OCI-LY7 (cell line): ENCODE results near the gene CEP112. TPM values are rescaled to one million over a fixed set of nuclear protein-coding genes. Genes with fewer than 3 reads are reported as not detected.

Experiments
- BruUV-seq: library from RNA; stranded (reverse); fragments of 400-500 nt; replicated peaks from 2 replicates; lab custom pipeline; 2021; lab: Mats Ljungman, UMichigan
- CTCF ChIA-PET: fragments of 300-600 bp; sonication (Branson Sonifier 250); formaldehyde crosslinking; loops from one replicate; lab custom pipeline; 2022; ENCODE audit warnings: antibody characterized with exemption; ENCODE audit not compliant: unreplicated experiment; lab: Charles Lee
- POLR2A ChIA-PET: fragments of 300-600 bp; sonication (Branson Sonifier 250); formaldehyde crosslinking; loops from one replicate; lab custom pipeline; 2022; ENCODE audit warnings: antibody characterized with exemption; lab: Charles Lee
- DNase-seq: peaks from one replicate; pipeline ENCODE4 v3.0.0-alpha.2; 2015; ENCODE audit warnings: low spot score
- H2AFZ ChIP-seq: fragments of 200-600 bp; sonication (generic), shearing (Covaris generic); 2 replicates; pipeline ENCODE4 v1.6.1; 2014; ENCODE audit warnings: mild to moderate bottlenecking, antibody characterized with exemption, low read length, moderate library complexity
- H3K27ac ChIP-seq: fragments of 200-600 bp; sonication (generic); 2 replicates; pipeline ENCODE4 v1.5.1; 2014; ENCODE audit warnings: mixed run types, low read depth, mild to moderate bottlenecking, moderate library complexity, low read length, inconsistent platforms; ENCODE audit not compliant: poor library complexity, severe bottlenecking
- H3K36me3 ChIP-seq: fragments of 200-600 bp; sonication (generic); 2 replicates; pipeline ENCODE4 v1.6.1; 2014; ENCODE audit warnings: mild to moderate bottlenecking, antibody characterized with exemption, low read length, moderate library complexity, mixed read lengths; ENCODE audit not compliant: insufficient read depth
- H3K4me1 ChIP-seq: fragments of 200-600 bp; sonication (generic); 2 replicates; pipeline ENCODE4 v1.5.1; 2014; ENCODE audit warnings: mild to moderate bottlenecking, low read length; ENCODE audit not compliant: insufficient read depth, poor library complexity, severe bottlenecking
- H3K4me2 ChIP-seq: fragments of 200-600 bp; sonication (generic); 2 replicates; pipeline ENCODE4 v1.6.1; 2014; ENCODE audit warnings: mild to moderate bottlenecking, low read length
- H3K4me3 ChIP-seq: fragments of 200-600 bp; sonication (generic); 2 replicates; pipeline ENCODE4 v1.5.1; 2014; ENCODE audit warnings: mild to moderate bottlenecking, low read depth, low read length; ENCODE audit not compliant: poor library complexity, severe bottlenecking
- H3K79me2 ChIP-seq: fragments of 200-600 bp; sonication (generic); 2 replicates; pipeline ENCODE4 v1.6.1; 2016; ENCODE audit warnings: low read depth, mild to moderate bottlenecking, low read length, moderate library complexity, mixed read lengths; ENCODE audit not compliant: insufficient read depth
- H3K9me2 ChIP-seq: fragments of 200-600 bp; sonication (generic); 2 replicates; pipeline ENCODE4 v1.6.1; 2016; ENCODE audit warnings: mild to moderate bottlenecking, low read length, mixed read lengths; ENCODE audit not compliant: insufficient read depth
- H3K9me3 ChIP-seq: fragments of 200-600 bp; sonication (generic); 2 replicates; pipeline ENCODE4 v1.6.1; 2014; ENCODE audit warnings: mild to moderate bottlenecking, mixed run types, low read length, mixed read lengths
- H4K20me1 ChIP-seq: fragments of 200-600 bp; sonication (generic); 2 replicates; pipeline ENCODE4 v1.6.1; 2014; ENCODE audit warnings: mild to moderate bottlenecking, antibody characterized with exemption, low read length, moderate library complexity, mixed read lengths; ENCODE audit not compliant: insufficient read depth
- CTCF ChIP-seq: fragments of 200-600 bp; sonication (generic); conservative IDR thresholded peaks from 2 replicates; pipeline ENCODE4 v1.5.1; 2014; ENCODE audit warnings: mild to moderate bottlenecking, antibody characterized with exemption, low read length, moderate library complexity, mixed read lengths
- EZH2phosphoT487 ChIP-seq: fragments of 200-600 bp; sonication (generic); IDR thresholded peaks from 2 replicates; pipeline ENCODE4 v1.6.1; 2018; ENCODE audit warnings: low read depth, borderline replicate concordance, mild to moderate bottlenecking, mixed run types, antibody characterized with exemption, low read length, moderate library complexity, mixed read lengths
- intact Hi-C: fragments of 100-400 bp; cut with micrococcal nuclease; formaldehyde crosslinking; loops from one replicate; pipeline ENCODE4 v1.10.0; 2022; ENCODE audit not compliant: unreplicated experiment
- total RNA-seq, 2 experiments: library from RNA; depleted of rRNA in 1 of 2; stranded (reverse); fragments of >200 nt in 1 of 2; shearing (Covaris generic) in 1 of 2; gene quantifications; 2 replicates each; pipeline ENCODE4 v1.2.3, GENCODE V29; 2014 to 2022

Gene CEP112
- total RNA-seq, 2 experiments from 2014 or later = 2.7 to 6.9 TPM

GRCh38 chr17:65855245-65855644 is 336.7 kb downstream of the CEP112 start:
- intact Hi-C loops = no loop called here
- Histone ChIP-seq H3K4me3 (no peak overlapping the region), H3K27ac (no peak overlapping the region), H3K4me1 (no peaks in the 10 kb centered on the region), H3K9me3 (no peaks in the 10 kb centered on the region), H4K20me1 (no peaks in the 10 kb centered on the region), H3K4me2 (no peak overlapping the region), H3K36me3 (no peaks in the 10 kb centered on the region), H3K79me2 (no peaks in the 10 kb centered on the region), H3K9me2 (no peaks in the 10 kb centered on the region), H2AFZ (no peak overlapping the region)
- POLR2A ChIA-PET = no interaction called here
- CTCF ChIA-PET = no interaction called here
- DNase-seq = no peak
- BruUV-seq = no TSS peak
- TF ChIP-seq CTCF = no peak
- no peak for TF ChIP-seq EZH2phosphoT487

- CTCF ChIA-PET = no interaction called here
- H3K79me2 ChIP-seq = no peaks in the 10 kb centered on the region
- intact Hi-C loops = no loop called here
- no peak overlapping the region for H3K4me3 ChIP-seq
- H3K9me2 ChIP-seq = no peaks in the 10 kb centered on the region
- POLR2A ChIA-PET = no interaction called here
- H3K27ac ChIP-seq = no peak overlapping the region
- H3K4me2 ChIP-seq = no peak overlapping the region
- no peaks in the 10 kb centered on the region for H3K4me1 ChIP-seq
- H2AFZ ChIP-seq = no peak overlapping the region
- no peaks in the 10 kb centered on the region for H3K9me3 ChIP-seq
- no TSS peak for BruUV-seq
- H4K20me1 ChIP-seq = no peaks in the 10 kb centered on the region
- no peak for DNase-seq
- TF ChIP-seq EZH2phosphoT487 (no peak), CTCF (no peak)
- no peaks in the 10 kb centered on the region for H3K36me3 ChIP-seq
Observed at GRCh38 chr17:65853816-65854215, 338.1 kb downstream of the CEP112 start.

DNA sequence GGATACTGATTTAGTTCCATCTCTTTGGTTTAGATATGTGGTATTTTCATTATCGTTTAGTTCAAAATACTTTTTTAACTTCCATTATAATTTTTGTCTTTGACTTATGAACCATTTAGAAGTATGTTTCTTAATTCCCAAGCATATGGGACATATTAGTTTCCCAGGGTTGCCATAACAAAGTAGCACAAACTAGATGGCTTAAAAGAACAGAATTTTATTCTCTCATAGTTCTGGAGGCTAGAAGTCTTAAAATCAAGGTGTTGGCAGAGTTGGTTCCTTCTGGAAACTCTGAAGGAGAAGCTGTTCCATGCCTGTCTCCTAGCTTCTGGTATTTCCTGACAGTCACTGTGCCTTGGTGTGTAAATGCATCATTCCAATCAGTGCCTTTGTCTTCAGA is 339.0 kb downstream of the CEP112 start:
- Histone ChIP-seq H3K4me2 (no peak overlapping the region), H3K27ac (no peak overlapping the region), H3K79me2 (no peaks in the 10 kb centered on the region), H3K36me3 (no peaks in the 10 kb centered on the region), H3K9me3 (no peaks in the 10 kb centered on the region), H3K4me3 (no peak overlapping the region), H2AFZ (no peak overlapping the region), H3K9me2 (no peaks in the 10 kb centered on the region), H3K4me1 (no peaks in the 10 kb centered on the region), H4K20me1 (no peaks in the 10 kb centered on the region)
- no TSS peak for BruUV-seq
- no peak for DNase-seq
- TF ChIP-seq EZH2phosphoT487 = no peak
- no peak for TF ChIP-seq CTCF
- intact Hi-C loops = no loop called here
- ChIA-PET CTCF (no interaction called here), POLR2A (interaction anchor here (0.6 to 1.2 kb wide), 2 partner anchors 9 to 96 kb away, joined by 3 read pairs; no protein-coding TSS in a partner anchor)
